Sciatic nerve (tissue), 2 donors: ENCODE data around the gene OTULINL. TPM values are rescaled to one million over a fixed set of nuclear protein-coding genes. Genes with fewer than 3 reads are reported as not detected.

Experiments used
- ATAC-seq: fragments of 200-7000 bp; cut with Tn5 transposase; one replicate; pipeline ENCODE4 v1.9.1; 2020; ENCODE audit warnings: mild to moderate bottlenecking, moderate library complexity
- DNase-seq: peaks from one replicate; pipeline ENCODE4 v3.0.0-alpha.2; 2020; ENCODE audit warnings: low spot score
- intact Hi-C: fragments of 100-400 bp; cut with DNase I; formaldehyde crosslinking; loops from one replicate; pipeline ENCODE4 v1.14.2; 2022
- total RNA-seq: library from RNA; stranded (reverse); fragmentation: NEBNext Ultra II Directional; extraction: Animal tissue kit (Norgen Biotek cat#: 25700); gene quantifications from one replicate; pipeline ENCODE4 v1.2.1, GENCODE V29; 2021
- donor health status: DM: no; HTN: no; CAD: no.
- donor health status: DM: no; HTN: no; CAD: no.

The OTULINL gene
- total RNA-seq, 1 donor from 2014 or later: 15.6 TPM

GRCh38 chr5:14655146-14655741 lies 73.7 kb downstream of the OTULINL start:
- ATAC-seq: no peak
- DNase-seq: no peak
- intact Hi-C loops: no loop called here

- ATAC-seq (no peak), DNase-seq (no peak)
- intact Hi-C loops: no loop called here
These were observed 75.3 kb downstream of the OTULINL start for GRCh38 chr5:14656898-14657297.

- no peak for ATAC-seq
- DNase-seq: no peak
- intact Hi-C loops: no loop called here
These were observed 78.4 kb downstream of the OTULINL start for GRCh38 chr5:14659821-14660607.

- ATAC-seq (no peak), DNase-seq (no peak)
- intact Hi-C loops: no loop called here
These were observed 79.2 kb downstream of the OTULINL start for GRCh38 chr5:14660833-14661232.

Other genes with a start within 250 kb of the OTULINL start
- 34.5 TPM for gene OTULIN, start 82.9 kb downstream of the OTULINL start, total RNA-seq